ENCODE data around the gene PIAS1. TPM values are rescaled to one million over a fixed set of nuclear protein-coding genes. Genes with fewer than 3 reads are reported as not detected.
"Not testable (repeated sequence)": the region's sequence is repeated elsewhere in the genome, so short reads cannot be mapped to it uniquely, and the experiment has no call there.

Gene PIAS1
- total RNA-seq, 3 donors from 2014 or later = 16.5 to 20.9 (median 16.7) TPM

DNA sequence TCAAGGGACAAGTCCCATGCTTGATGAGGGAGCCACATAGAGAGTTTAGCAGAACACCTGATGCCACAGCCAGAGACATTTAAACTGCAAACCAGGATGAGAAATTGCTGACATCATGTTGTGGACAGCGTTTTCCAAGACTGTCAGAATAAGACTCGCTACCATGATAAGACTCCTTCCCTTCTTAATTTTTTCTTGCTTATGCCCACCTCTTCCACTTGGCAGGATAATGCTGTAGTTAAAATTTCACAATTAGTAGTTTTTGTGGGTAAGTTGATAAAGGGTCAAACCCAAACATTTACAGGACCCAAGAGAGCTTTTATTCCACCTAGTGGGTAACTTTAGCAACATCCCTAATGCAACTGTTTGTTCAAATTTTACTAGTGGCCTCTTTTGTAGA is 3.0 kb upstream of the PIAS1 start:
- Mint-ChIP-seq H3K27me3 (ENCODE audit: low read depth) (peaks cover 14% of the 10 kb centered on the region), H3K4me3 (no peak overlapping the region), H3K4me1 (ENCODE audit: low read depth) (peaks cover 9% of the 10 kb centered on the region), H3K9me3 (no peaks in the 10 kb centered on the region), H3K36me3 (ENCODE audit: insufficient read depth) (no peaks in the 10 kb centered on the region)
- ATAC-seq (no peak), DNase-seq (no peak)

DNA sequence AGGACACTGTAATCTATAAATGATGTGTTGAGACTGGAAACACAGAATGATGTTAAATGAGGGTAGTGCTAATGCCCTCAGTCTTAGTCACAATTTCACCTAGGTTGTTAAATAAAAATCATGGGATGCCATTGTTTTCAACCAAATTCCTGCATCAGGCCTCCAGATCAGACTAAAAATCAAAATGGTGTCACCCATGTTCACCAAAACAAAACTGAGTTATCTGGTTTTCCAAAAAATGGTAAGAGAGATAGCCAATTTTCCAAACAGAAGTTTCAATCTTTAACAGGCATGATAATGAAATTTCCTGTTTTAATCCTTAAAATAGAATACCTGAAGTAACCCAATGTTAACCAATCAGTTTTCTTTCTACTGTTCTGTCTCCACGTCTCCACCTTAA is 2.2 kb upstream of the PIAS1 start:
- H3K27me3 Mint-ChIP-seq (ENCODE audit: low read depth) = peaks cover 8% of the 10 kb centered on the region
- no peak overlapping the region for H3K4me3 Mint-ChIP-seq
- no peaks in the 10 kb centered on the region for H3K9me3 Mint-ChIP-seq
- ATAC-seq (no peak), DNase-seq (no peak)
- peaks cover 17% of the 10 kb centered on the region for H3K4me1 Mint-ChIP-seq (ENCODE audit: low read depth)
- H3K36me3 Mint-ChIP-seq (ENCODE audit: insufficient read depth) = no peaks in the 10 kb centered on the region

DNA sequence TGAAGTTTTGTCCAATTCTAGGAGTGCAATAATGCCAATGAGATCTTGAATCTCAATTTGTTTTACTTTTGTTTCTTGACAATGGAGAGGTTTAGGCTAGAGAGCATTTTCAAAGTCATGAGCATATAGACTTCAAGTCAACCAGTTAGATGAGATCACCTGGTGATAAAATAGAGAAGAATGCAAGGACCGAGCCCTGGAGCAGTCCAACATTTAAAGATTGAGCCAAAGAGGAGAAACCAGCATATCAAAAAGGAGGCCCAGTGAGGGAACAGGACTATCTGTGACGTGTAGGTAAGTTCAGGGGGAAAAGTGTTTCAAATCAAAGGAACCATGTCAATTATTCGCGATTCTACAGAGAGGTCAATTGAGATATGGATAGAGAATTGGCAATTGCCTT is 1.7 kb upstream of the PIAS1 start:
- peaks cover 8% of the 10 kb centered on the region for H3K27me3 Mint-ChIP-seq (ENCODE audit: low read depth)
- no peaks in the 10 kb centered on the region for H3K36me3 Mint-ChIP-seq (ENCODE audit: insufficient read depth)
- DNase-seq (no peak), ATAC-seq (no peak)
- H3K4me1 Mint-ChIP-seq (ENCODE audit: low read depth) = peaks cover 22% of the 10 kb centered on the region
- H3K4me3 Mint-ChIP-seq = peak overlapping the region; percentile 1
- no peaks in the 10 kb centered on the region for H3K9me3 Mint-ChIP-seq

DNA sequence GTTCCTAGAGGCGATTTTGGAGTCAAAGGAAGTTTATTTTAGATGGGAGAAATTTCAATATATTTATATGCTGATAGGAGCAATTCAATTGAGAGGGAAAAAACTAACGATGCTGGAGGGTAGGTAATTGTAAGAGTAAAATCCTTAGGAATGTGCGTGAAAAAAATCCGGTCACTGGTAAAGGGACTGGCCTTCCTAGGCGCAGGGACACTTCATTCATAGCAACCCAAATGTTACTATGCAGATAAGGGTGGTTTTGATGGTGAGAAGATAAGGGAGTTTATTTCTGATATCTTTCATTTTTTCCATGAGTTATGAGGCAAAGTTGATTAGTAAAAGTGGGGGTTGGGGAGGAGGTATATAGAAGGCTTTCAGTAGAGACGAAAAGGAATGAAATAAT is 1.1 kb upstream of the PIAS1 start:
- peak overlapping the region; percentile 27 for H3K4me3 Mint-ChIP-seq
- H3K4me1 Mint-ChIP-seq (ENCODE audit: low read depth) = peaks cover 27% of the 10 kb centered on the region
- no peak for DNase-seq
- H3K36me3 Mint-ChIP-seq (ENCODE audit: insufficient read depth) = no peaks in the 10 kb centered on the region
- H3K9me3 Mint-ChIP-seq = no peaks in the 10 kb centered on the region
- no peak for ATAC-seq
- H3K27me3 Mint-ChIP-seq (ENCODE audit: low read depth) = peaks cover 5% of the 10 kb centered on the region

DNA sequence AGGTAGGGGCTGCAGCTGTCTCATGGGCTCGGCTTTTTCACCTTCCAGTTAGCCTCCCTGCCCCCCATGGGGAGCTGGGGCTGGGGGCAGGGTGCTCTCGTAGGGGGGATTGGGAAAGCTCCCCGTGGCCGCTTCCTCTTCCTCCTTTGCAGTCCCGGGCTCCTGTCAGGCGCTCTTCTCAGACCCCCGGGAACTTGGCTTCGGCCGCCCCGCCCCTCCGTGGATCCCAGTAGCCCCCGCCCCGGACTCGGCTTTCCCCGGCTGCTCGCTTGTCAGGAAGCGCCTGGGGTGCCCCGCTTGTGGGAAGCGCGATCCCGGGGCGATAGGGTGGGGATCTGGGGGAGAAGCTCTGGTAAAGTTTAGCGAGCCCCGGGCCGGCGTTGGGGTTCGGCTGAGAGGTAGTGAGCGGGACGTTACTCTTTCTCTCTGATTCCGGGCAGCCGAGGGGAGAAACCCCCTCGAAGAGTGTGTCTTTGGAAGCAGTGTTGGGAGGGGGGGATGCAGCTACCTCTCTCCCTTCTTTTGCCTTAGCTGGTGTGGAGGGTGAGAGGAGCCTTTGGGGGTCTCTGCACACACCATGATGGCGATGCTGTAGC is 611 bp downstream of the PIAS1 start:
- peak; percentile 8 to 10 for ATAC-seq
- H3K27me3 Mint-ChIP-seq (ENCODE audit: low read depth) = peaks cover 3% of the 10 kb centered on the region
- H3K4me1 Mint-ChIP-seq (ENCODE audit: low read depth) = peaks cover 36% of the 10 kb centered on the region
- H3K36me3 Mint-ChIP-seq (ENCODE audit: insufficient read depth) = peaks cover under 1% of the 10 kb centered on the region
- H3K9me3 Mint-ChIP-seq = no peaks in the 10 kb centered on the region
- DNase-seq = no peak
- peak overlapping the region; percentile 87 for H3K4me3 Mint-ChIP-seq

DNA sequence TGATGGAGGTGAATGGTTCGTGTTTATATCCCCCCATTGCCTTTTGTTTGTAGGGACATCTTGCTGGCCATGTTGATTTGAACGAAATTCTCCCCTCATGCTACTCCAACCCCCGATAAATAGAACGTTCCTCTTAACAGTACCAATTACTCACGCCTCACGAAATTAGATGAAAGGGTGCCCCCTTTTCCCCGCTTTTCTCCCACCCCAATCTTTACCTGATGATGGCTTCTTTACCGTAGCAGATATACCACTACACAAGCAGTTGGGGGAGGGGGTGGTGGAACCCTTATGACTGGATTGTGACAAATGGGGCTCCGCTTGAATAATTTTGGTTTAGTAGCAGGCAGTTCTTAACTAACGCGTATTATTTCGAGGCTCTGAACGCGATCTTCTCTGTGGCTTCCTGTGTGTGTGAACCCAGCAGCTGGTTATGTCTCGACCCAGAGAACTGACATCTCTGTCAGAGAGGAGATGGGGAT is 1.1 kb downstream of the PIAS1 start:
- peaks cover 41% of the 10 kb centered on the region for H3K4me1 Mint-ChIP-seq (ENCODE audit: low read depth)
- H3K36me3 Mint-ChIP-seq (ENCODE audit: insufficient read depth) = peaks cover 2% of the 10 kb centered on the region
- ATAC-seq (peak; percentile 68), DNase-seq (peak; percentile 54)
- H3K9me3 Mint-ChIP-seq = no peaks in the 10 kb centered on the region
- peak overlapping the region; percentile 87 for H3K4me3 Mint-ChIP-seq
- peaks cover 3% of the 10 kb centered on the region for H3K27me3 Mint-ChIP-seq (ENCODE audit: low read depth)

DNA sequence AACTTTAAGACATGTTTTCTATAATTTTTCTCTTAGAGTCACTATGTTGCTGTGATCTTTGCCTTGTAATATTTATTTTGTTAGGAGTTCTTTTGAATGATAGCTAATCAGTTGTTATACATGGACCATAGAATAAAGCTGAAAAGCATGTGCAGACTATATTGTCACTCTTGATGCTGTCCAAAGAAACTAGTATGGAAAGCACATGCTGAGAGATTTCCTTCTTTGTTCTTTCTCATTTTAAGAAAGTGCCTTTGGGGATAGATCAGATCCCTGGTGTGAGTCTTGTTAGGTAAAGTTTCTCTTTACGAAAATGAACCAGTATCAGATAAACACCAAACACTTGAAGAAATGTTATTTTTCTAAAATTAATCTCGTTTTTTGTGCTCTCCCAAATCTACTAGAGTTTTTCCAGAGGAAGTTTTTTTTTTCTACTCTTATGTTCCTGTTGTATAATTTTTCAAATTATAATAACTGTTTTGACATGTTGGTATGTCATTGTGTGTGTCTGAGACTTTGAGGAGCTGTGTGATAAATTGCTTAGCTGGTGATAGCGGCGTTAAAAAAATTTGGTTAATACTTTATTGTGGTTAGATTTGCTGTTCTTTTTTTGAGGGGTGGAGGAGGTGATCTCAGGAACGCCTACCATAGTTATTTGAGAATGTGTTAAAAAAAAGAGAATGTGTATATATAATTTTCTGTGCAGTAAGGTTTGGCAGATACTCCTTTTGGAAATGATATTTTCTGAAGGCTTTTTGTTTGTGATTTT is 2.2 kb downstream of the PIAS1 start:
- no peak for ATAC-seq
- Mint-ChIP-seq H3K27me3 (ENCODE audit: low read depth) (peaks cover 3% of the 10 kb centered on the region), H3K36me3 (ENCODE audit: insufficient read depth) (peaks cover 2% of the 10 kb centered on the region), H3K9me3 (no peaks in the 10 kb centered on the region), H3K4me1 (ENCODE audit: low read depth) (peaks cover 47% of the 10 kb centered on the region), H3K4me3 (peak overlapping the region; percentile 87)
- no peak for DNase-seq

DNA sequence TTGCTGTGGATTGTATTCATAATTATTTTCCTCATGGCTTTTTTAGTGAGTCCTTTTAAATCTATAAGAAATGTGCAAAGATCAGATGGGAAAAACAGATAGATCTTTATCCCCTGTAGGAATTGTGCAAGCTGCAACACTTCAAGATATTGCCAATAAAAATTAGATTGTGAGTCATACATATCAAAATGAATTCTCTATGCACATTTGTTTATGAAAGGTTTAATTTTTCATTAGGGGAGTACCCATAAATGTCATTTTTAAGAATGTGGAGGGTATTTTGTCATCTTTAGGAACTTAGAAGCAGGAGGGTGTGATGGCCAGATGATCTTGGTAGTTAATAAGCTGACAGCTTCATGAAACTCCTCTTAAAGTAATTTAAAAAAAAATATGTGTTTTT is 2.9 kb downstream of the PIAS1 start:
- peaks cover 6% of the 10 kb centered on the region for H3K36me3 Mint-ChIP-seq (ENCODE audit: insufficient read depth)
- H3K4me3 Mint-ChIP-seq = peak overlapping the region; percentile 87
- DNase-seq (no peak), ATAC-seq (no peak)
- peaks cover 3% of the 10 kb centered on the region for H3K27me3 Mint-ChIP-seq (ENCODE audit: low read depth)
- no peaks in the 10 kb centered on the region for H3K9me3 Mint-ChIP-seq
- H3K4me1 Mint-ChIP-seq (ENCODE audit: low read depth) = peaks cover 55% of the 10 kb centered on the region

DNA sequence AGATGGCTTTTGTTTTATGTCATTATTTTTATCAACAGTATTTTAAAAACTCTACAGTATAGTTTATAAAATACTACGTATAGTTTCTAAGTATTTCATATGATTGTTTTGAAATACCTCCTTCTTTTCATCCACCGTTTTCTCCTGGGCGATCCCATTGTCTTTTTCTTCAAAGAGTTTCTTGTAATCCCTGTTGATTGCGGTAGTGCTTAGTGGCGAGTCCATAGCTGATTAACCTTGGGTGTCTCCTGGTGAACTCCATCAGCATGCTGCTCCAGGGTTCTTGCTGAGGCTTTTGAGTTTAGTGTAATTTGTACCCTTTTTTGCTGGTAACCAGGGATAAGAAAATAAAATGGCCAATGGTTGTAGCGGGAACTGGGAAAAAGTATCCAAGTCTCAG is 3.6 kb downstream of the PIAS1 start:
- H3K27me3 Mint-ChIP-seq (ENCODE audit: low read depth) = no peaks in the 10 kb centered on the region
- H3K4me3 Mint-ChIP-seq = peak overlapping the region; percentile 33
- no peak for DNase-seq
- peaks cover 62% of the 10 kb centered on the region for H3K4me1 Mint-ChIP-seq (ENCODE audit: low read depth)
- H3K9me3 Mint-ChIP-seq = no peaks in the 10 kb centered on the region
- peaks cover 6% of the 10 kb centered on the region for H3K36me3 Mint-ChIP-seq (ENCODE audit: insufficient read depth)
- ATAC-seq = no peak

DNA sequence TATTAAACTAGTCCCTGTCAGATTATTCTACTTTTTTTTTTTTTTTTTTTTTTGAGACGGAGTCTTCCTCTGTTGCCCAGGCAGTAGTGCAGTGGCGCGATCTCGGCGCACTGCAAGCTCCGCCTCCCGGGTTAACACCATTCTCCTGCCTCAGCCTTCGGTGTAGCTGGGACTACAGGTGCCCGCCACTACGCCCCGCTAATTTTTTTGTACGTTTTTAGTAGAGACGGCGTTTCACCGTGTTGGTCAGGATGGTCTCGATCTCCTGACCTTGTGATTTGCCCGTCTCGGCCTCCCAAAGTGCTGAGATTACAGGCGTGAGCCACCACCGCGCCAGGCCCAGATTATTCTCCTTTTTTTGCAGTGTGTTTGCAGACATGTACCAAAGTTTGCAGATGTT is 4.9 kb downstream of the PIAS1 start:
- H3K4me3 Mint-ChIP-seq; DNase-seq; H3K36me3 Mint-ChIP-seq (ENCODE audit: insufficient read depth); H3K27me3 Mint-ChIP-seq (ENCODE audit: low read depth); ATAC-seq; H3K9me3 Mint-ChIP-seq: not testable (repeated sequence)
- peaks cover 62% of the 10 kb centered on the region for H3K4me1 Mint-ChIP-seq (ENCODE audit: low read depth)

DNA sequence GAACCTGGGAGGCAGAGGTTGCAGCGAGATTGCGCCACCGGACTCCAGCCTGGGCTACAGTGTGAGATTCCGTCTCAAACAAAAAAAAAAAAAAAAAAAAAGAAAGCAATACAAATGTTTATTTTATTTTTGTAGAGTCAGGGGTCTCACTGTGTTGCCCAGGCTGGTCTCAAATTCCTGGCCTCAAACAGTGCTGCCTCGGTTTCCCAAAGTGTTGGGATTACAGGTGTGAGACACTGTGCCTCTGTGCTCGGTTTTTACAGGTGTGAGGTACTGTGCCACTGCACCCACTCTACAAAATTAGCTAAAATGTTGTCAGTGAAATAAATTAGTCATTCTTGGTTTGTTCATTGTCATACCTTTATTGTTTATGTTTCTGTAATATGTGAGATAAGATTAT is 5.5 kb downstream of the PIAS1 start:
- no peak for DNase-seq
- peaks cover 65% of the 10 kb centered on the region for H3K4me1 Mint-ChIP-seq (ENCODE audit: low read depth)
- H3K27me3 Mint-ChIP-seq (ENCODE audit: low read depth) = no peaks in the 10 kb centered on the region
- no peak overlapping the region for H3K4me3 Mint-ChIP-seq
- ATAC-seq = no peak
- peaks cover 6% of the 10 kb centered on the region for H3K36me3 Mint-ChIP-seq (ENCODE audit: insufficient read depth)
- H3K9me3 Mint-ChIP-seq = no peaks in the 10 kb centered on the region

DNA sequence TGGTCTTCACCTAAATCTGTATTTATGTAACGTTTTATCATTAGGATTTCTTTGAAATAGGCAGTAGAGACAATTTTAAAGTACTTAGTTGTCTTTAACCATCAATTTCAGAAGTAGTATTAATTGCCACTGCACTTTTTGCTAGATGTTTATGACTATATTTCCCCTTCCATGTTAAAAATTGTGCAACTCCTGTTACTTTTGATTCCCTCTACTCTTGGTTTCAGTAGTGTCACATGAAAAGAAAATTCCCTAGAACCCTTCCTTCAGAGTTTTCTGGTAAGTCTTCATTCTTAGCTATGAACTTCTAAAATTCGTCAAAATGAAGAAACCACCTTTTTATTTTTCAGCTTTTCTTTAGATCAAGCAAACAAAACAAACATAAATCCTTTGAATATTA is 7.1 kb downstream of the PIAS1 start:
- Mint-ChIP-seq H3K27me3 (ENCODE audit: low read depth) (no peaks in the 10 kb centered on the region), H3K9me3 (no peaks in the 10 kb centered on the region), H3K4me1 (ENCODE audit: low read depth) (peaks cover 59% of the 10 kb centered on the region), H3K4me3 (no peak overlapping the region), H3K36me3 (ENCODE audit: insufficient read depth) (peaks cover 6% of the 10 kb centered on the region)
- no peak for ATAC-seq
- DNase-seq = no peak

DNA sequence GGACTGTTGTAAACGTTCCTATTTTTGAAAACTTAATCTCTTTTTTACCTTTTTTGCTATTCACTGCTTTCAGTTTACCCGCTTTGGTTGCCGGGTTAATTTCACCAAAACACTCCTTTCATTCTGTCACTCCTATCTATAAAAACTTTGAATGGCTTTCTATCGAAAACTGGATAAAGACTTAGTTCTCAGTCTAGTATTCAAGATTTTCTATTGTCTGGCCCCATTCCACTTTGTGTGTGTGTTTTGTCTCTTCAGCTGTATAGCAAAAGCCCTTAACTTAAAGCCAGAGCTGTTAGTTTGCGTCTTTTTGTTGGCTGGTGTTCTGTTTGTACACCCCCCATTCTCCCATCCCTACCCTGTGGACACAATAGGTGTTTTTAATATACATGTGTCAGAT is 7.5 kb downstream of the PIAS1 start:
- no peak for ATAC-seq
- H3K27me3 Mint-ChIP-seq (ENCODE audit: low read depth) = no peaks in the 10 kb centered on the region
- DNase-seq = no peak
- peaks cover 58% of the 10 kb centered on the region for H3K4me1 Mint-ChIP-seq (ENCODE audit: low read depth)
- H3K36me3 Mint-ChIP-seq (ENCODE audit: insufficient read depth) = peaks cover 8% of the 10 kb centered on the region
- H3K9me3 Mint-ChIP-seq = no peaks in the 10 kb centered on the region
- no peak overlapping the region for H3K4me3 Mint-ChIP-seq

DNA sequence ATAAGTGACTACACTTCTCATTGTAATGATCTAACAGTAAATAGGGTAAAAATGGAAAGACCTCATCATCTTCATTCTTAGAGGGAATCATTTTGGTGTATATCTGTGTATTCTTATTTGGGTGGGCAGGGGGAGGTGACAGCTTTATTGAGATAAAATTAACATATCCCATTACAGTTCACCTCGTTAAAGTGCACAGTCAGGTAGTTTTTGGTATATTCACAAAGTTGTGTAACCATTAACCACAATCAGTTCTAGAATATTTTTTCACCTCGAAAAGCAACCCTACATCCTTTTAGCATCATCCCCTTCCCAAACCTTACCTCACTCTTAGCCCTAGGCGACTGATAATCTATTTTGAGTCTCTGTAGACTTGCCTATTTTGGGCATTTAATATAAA is 8.1 kb downstream of the PIAS1 start:
- no peaks in the 10 kb centered on the region for H3K27me3 Mint-ChIP-seq (ENCODE audit: low read depth)
- H3K4me3 Mint-ChIP-seq = no peak overlapping the region
- ATAC-seq (no peak), DNase-seq (no peak)
- peaks cover 8% of the 10 kb centered on the region for H3K36me3 Mint-ChIP-seq (ENCODE audit: insufficient read depth)
- peaks cover 58% of the 10 kb centered on the region for H3K4me1 Mint-ChIP-seq (ENCODE audit: low read depth)
- no peaks in the 10 kb centered on the region for H3K9me3 Mint-ChIP-seq

DNA sequence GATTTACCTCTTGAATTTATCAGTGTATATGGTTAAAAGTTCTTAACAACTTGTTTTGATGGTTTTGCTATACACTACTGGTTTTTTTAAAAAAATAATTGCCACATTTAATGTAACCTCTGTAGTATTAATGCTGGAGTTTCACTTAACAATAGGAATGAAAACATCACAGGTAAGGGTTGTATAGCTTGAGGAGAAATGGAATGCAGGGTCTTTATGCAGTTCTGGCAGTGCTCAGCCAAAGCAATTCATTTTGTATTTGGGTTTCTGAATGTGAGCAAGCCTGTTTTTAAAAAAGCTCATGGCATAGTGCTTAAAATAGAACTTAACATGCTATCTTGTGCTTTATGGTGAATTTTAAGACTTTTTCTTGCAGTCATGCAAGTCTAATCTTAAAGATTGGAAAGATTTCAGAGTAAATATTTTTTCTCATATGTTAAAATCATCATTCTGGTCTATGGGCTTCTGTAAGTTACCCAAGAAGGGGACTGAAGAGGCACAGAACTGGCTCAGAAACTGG is 8.9 kb downstream of the PIAS1 start:
- H3K27me3 Mint-ChIP-seq (ENCODE audit: low read depth) = no peaks in the 10 kb centered on the region
- DNase-seq = no peak
- peaks cover 12% of the 10 kb centered on the region for H3K36me3 Mint-ChIP-seq (ENCODE audit: insufficient read depth)
- ATAC-seq = no peak
- H3K4me1 Mint-ChIP-seq (ENCODE audit: low read depth) = peaks cover 55% of the 10 kb centered on the region
- H3K9me3 Mint-ChIP-seq = no peaks in the 10 kb centered on the region
- H3K4me3 Mint-ChIP-seq = no peak overlapping the region

All from activated T-cell treated with anti-CD3 and anti-CD28 coated beads, Interleukin-2, amount 50 U/mL, for 4 hours (primary cell).